Adrenal gland (tissue), 12 donors: ENCODE measurements around the gene SATB1. TPM values are rescaled to one million over a fixed set of nuclear protein-coding genes. Genes with fewer than 3 reads are reported as not detected.
A peak's percentile ranks its signal among the peaks of the same experiment; 100 is the strongest.

ENCODE experiments used
- DNase-seq, 7 donors: peaks; one replicate each; pipeline ENCODE4 v3.0.0-alpha.2; 2019 to 2020
- H3K27ac ChIP-seq, 5 donors: fragments of 200-600 bp; sonication (generic) in 4 of 5; 1 replicate in 3 of 5; 2 replicates in 2 of 5; pipeline versions ENCODE4 v1.5.1 to v1.8.0; 2016 to 2020; ENCODE audit warnings: mild to moderate bottlenecking in 1 of 5
- H3K27me3 ChIP-seq: fragments of 200-600 bp; 2 replicates; pipeline ENCODE4 v1.8.0; 2021
- H3K36me3 ChIP-seq, 2 donors: fragments of 200-600 bp; replicated peaks in 1 of 2; 1 replicate in 1 of 2; 2 replicates in 1 of 2; pipeline versions ENCODE4 v1.5.1 to v1.8.0; 2018 to 2022
- H3K4me1 ChIP-seq, 2 donors: fragments of 200-600 bp; replicated peaks in 1 of 2; 1 replicate in 1 of 2; 2 replicates in 1 of 2; pipeline versions ENCODE4 v1.5.1 to v1.8.0; 2018 to 2021
- H3K4me3 ChIP-seq, 4 donors: fragments of 200-600 bp; sonication (generic) in 3 of 4; one replicate each; pipeline ENCODE4 v1.5.1; 2016 to 2018
- H3K9me3 ChIP-seq, 3 donors: fragments of 200-600 bp; sonication (generic) in 1 of 3; replicated peaks in 1 of 3; 1 replicate in 2 of 3; 2 replicates in 1 of 3; pipeline versions ENCODE4 v1.5.1 to v1.8.0; 2016 to 2021
- CTCF ChIP-seq, 6 experiments: fragments of 450-650 bp in 4 of 6; fragments of 200-600 bp in 2 of 6; sonication (generic) in 1 of 6; IDR thresholded peaks; 1 replicate in 5 of 6; 2 replicates in 1 of 6; pipeline versions ENCODE4 v1.5.1 to v1.8.0; 2016 to 2021; ENCODE audit warnings: antibody characterized with exemption in 6 of 6, mild to moderate bottlenecking in 2 of 6, moderate library complexity in 1 of 6
- POLR2A ChIP-seq, 2 donors: fragments of 450-650 bp; IDR thresholded peaks; one replicate each; pipeline ENCODE4 v1.6.1; 2017; ENCODE audit warnings: antibody characterized with exemption in 2 of 2, mild to moderate bottlenecking in 2 of 2, moderate library complexity in 1 of 2
- WGBS, 4 donors: extraction: QIAGEN DNeasy Blood & Tissue Kit in 2 of 4; methylation state at CpG; one replicate each; pipeline versions ENCODE4 v1.1.5 to v1.1.7; 2013 to 2017; 5-methylcytosine and 5-hydroxymethylcytosine counted together
- intact Hi-C, 2 donors: fragments of 100-400 bp; cut with DNase I; formaldehyde crosslinking; loops; one replicate each; pipeline versions ENCODE4 v1.14.1 to v1.15.0; 2022 to 2023
- polyA plus RNA-seq, 3 donors: library from polyadenylated mRNA; stranded (reverse); fragments of 200-250 nt in 2 of 3; fragments of 350-450 nt in 1 of 3; fragmentation: Illumina TruSeq in 1 of 3; extraction: RNeasy Lipid Tissue Mini Kit (QIAGEN cat#74804) in 1 of 3; gene quantifications; one replicate each; pipeline ENCODE4 v1.2.3, GENCODE V29; 2013 to 2014
- total RNA-seq, 9 donors: library from RNA; depleted of rRNA in 4 of 9; stranded (reverse); fragments of >200 nt in 4 of 9; fragments of 120-200 nt in 1 of 9; fragmentation: NEBNext Ultra II Directional in 1 of 9; extraction: Animal tissue kit (Norgen Biotek cat#: 25700) in 1 of 9; gene quantifications; one replicate each; pipeline versions ENCODE4 v1.1.0 to v1.2.4, GENCODE V29; 2013 to 2023
- donor health status: healthy with polysubstance abuse.
- donor health status: Bipolar disorder and iron deficiency.
- donor health status: DM: yes; HTN: yes; CAD: no.
- donor health status: DM: no; HTN: no; CAD: no.
- donor health status: DM: no; HTN: no; CAD: no.
- donor health status: DM: yes; HTN: yes; CAD: no.

The SATB1 gene
- total and polyA plus RNA-seq, 12 donors: 9.1 to 31.5 (median 12.9) TPM

- intact Hi-C loops: no loop called here
- H3K4me3 ChIP-seq: no peak overlapping the region
- whole genome bisulfite sequencing, 4 donors: 78 to 87% (median 86%) methylated on average over 12 of the region's 12 CpGs
- H3K36me3 ChIP-seq: no peaks in the 10 kb centered on the region
- H3K9me3 ChIP-seq: peaks cover 0 to 8% (median 0%) of the 10 kb centered on the region in 3 donors
- H3K27ac ChIP-seq: peak overlapping the region in 1 of 5 donors; percentile 2
- no peaks in the 10 kb centered on the region for H3K27me3 ChIP-seq
- H3K4me1 ChIP-seq: peaks cover 0 to 7% of the 10 kb centered on the region in 2 donors
- TF ChIP-seq CTCF (IDR thresholded peaks at IDR 0.05): no peak
- TF ChIP-seq POLR2A (IDR thresholded peaks at IDR 0.05): no peak
- DNase-seq: peak in 1 of 7 donors; percentile 71
Measured at GRCh38 chr3:18351823-18352744, 73.1 kb downstream of the SATB1 start.

GRCh38 chr3:18351069-18351628, 74.0 kb downstream of the SATB1 start:
- 74 to 98% (median 88%) methylated on average over 5 of the region's 5 CpGs for WGBS, 4 donors
- no peak overlapping the region for H3K4me3 ChIP-seq
- DNase-seq: no peak
- intact Hi-C loops: no loop called here
- TF ChIP-seq CTCF (IDR thresholded peaks at IDR 0.05): no peak
- TF ChIP-seq POLR2A (IDR thresholded peaks at IDR 0.05): no peak
- peaks cover 0 to 7% of the 10 kb centered on the region in 2 donors for H3K4me1 ChIP-seq
- no peaks in the 10 kb centered on the region for H3K36me3 ChIP-seq
- H3K27me3 ChIP-seq: no peaks in the 10 kb centered on the region
- H3K9me3 ChIP-seq: peaks cover 0 to 8% (median 0%) of the 10 kb centered on the region in 3 donors
- no peak overlapping the region for H3K27ac ChIP-seq

GRCh38 chr3:18349197-18349798, 75.8 kb downstream of the SATB1 start:
- TF ChIP-seq POLR2A (IDR thresholded peaks at IDR 0.05) (no peak), CTCF (IDR thresholded peaks at IDR 0.05) (no peak)
- 88 to 91% (median 89%) methylated on average over 15 to 18 of the region's 18 CpGs for WGBS, 4 donors

GRCh38 chr3:18346097-18346496, 79.0 kb downstream of the SATB1 start:
- TF ChIP-seq POLR2A (IDR thresholded peaks at IDR 0.05) (no peak), CTCF (IDR thresholded peaks at IDR 0.05) (no peak)
- Histone ChIP-seq H3K4me3 (no peak overlapping the region), H3K9me3 (peaks cover 0 to 13% (median 2%) of the 10 kb centered on the region in 3 donors), H3K27ac (no peak overlapping the region), H3K36me3 (no peaks in the 10 kb centered on the region), H3K4me1 (no peaks in the 10 kb centered on the region), H3K27me3 (no peaks in the 10 kb centered on the region)
- intact Hi-C loops: no loop called here
- DNase-seq: no peak
- WGBS, 4 donors: 93 to 97% (median 96%) methylated on average over 4 of the region's 4 CpGs

More at GRCh38 chr3:18349197-18349798, 75.8 kb downstream of the SATB1 start:
- no peaks in the 10 kb centered on the region for H3K36me3 ChIP-seq
- peaks cover 0 to 8% (median 0%) of the 10 kb centered on the region in 3 donors for H3K9me3 ChIP-seq
- no peaks in the 10 kb centered on the region for H3K27me3 ChIP-seq
- H3K4me1 ChIP-seq: no peaks in the 10 kb centered on the region
- DNase-seq: peak in 1 of 7 donors; percentile 54
- H3K4me3 ChIP-seq: no peak overlapping the region
- intact Hi-C loops: no loop called here
- H3K27ac ChIP-seq: no peak overlapping the region
